ENCODE results near the gene TM9SF3.

The TM9SF3 gene

DNA sequence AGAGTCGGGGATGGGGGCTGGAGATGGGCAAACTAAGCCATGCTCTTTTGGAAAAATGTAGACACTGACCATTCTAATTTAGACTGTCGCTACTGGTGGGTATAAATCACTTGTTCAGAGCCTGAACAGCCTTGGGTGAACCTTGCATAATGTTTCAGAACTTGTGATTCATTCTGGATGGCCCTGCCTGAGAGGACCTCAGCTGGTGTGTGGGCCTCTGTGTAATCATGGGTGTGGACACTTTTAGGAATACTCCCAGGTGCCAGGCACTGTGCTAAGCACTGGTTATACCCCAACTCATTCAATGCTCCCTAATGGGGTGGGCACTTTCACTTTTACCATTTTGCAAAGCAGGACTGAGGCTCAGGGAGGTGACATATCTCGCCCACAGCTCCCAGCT is 26.8 kb upstream of the TM9SF3 start:
- peaks cover 20% of the 10 kb centered on the region for H3K4me1 Mint-ChIP-seq
- H3K9me3 Mint-ChIP-seq: no peaks in the 10 kb centered on the region
- H3K36me3 Mint-ChIP-seq (ENCODE audit: insufficient read depth): peaks cover 19% of the 10 kb centered on the region
- no peak for DNase-seq (ENCODE audit: low spot score in 2 of 2)
- H3K27ac Mint-ChIP-seq (ENCODE audit: low read depth): no peak overlapping the region
- no peaks in the 10 kb centered on the region for H3K27me3 Mint-ChIP-seq
- H3K4me3 Mint-ChIP-seq: no peak overlapping the region
- ATAC-seq (replicated peaks; ENCODE audit: extremely low read depth, poor library complexity, severe bottlenecking): no peak

DNA sequence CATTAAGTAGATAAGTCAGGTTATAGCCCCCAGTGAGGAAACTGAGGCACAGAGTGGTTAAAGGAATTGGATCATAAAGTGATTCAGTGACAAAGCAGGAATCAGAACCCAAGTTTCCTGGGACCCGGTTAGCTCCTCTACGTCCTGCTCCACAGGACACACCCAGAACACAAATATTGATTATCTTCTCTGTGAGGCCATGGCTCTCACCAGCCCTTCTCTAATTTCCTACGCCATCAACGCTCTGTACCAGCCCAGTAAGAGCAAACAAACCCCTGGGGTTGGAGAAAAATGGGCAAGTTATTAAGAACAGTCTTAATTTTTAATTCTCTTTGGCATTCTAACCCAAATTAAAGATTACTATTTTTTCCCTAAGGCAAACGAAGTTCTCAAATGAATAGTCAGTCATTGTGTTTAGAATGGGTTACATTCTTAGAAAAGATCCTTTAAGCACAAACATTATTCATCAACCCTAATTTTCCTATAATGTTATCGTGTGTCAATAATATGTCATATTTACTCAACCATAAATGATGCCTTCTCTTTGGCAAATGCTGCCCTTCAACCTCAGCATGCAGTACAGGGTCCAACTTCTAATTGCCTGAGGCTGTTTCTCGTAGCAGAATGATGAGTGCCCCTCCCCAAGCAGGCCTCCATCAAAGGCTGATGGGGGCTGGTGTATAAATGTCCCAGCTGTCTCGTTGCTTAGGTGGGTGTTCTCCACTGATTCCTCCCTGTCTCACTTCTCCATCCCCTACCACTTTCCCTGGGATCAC is 25.4 kb upstream of the TM9SF3 start:
- H3K36me3 Mint-ChIP-seq (ENCODE audit: insufficient read depth): peaks cover 17% of the 10 kb centered on the region
- no peak overlapping the region for H3K4me3 Mint-ChIP-seq
- no peak overlapping the region for H3K27ac Mint-ChIP-seq (ENCODE audit: low read depth)
- H3K27me3 Mint-ChIP-seq: no peaks in the 10 kb centered on the region
- peaks cover 20% of the 10 kb centered on the region for H3K4me1 Mint-ChIP-seq
- no peak for ATAC-seq (replicated peaks; ENCODE audit: extremely low read depth, poor library complexity, severe bottlenecking)
- no peak for DNase-seq (ENCODE audit: low spot score in 2 of 2)
- H3K9me3 Mint-ChIP-seq: no peaks in the 10 kb centered on the region

- peak; percentile 84 for ATAC-seq (replicated peaks; ENCODE audit: extremely low read depth, poor library complexity, severe bottlenecking)
- H3K27ac Mint-ChIP-seq (ENCODE audit: low read depth): peak overlapping the region; percentile 63
- H3K27me3 Mint-ChIP-seq: no peaks in the 10 kb centered on the region
Measured at GRCh38 chr10:96610817-96611216, 24.0 kb upstream of the TM9SF3 start.

DNA sequence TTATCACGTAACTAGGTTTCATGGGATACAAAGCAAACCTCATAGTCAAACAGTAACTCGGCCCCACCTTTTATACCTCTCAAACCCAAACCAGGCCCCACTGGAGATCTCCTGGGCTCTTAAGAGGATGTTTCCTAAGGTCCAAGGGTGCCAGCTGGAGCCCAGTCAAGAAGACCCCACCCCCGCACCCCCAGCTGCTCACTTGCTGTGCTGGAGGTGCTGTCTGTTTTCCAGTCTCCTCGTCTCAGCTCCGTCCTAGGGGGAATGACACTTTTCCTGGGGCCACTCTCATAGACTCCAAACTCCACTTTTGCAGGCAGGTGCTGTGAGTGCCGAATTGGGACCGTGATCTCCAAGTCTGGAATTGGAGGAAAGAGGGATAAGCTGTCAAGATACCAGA is 22.7 kb upstream of the TM9SF3 start:
- Mint-ChIP-seq H3K4me3 (no peak overlapping the region), H3K27ac (ENCODE audit: low read depth) (no peak overlapping the region), H3K4me1 (peaks cover 16% of the 10 kb centered on the region), H3K9me3 (no peaks in the 10 kb centered on the region), H3K27me3 (no peaks in the 10 kb centered on the region), H3K36me3 (ENCODE audit: insufficient read depth) (peaks cover 11% of the 10 kb centered on the region)
- DNase-seq (ENCODE audit: low spot score in 2 of 2) (no peak), ATAC-seq (replicated peaks; ENCODE audit: extremely low read depth, poor library complexity, severe bottlenecking) (no peak)

More at GRCh38 chr10:96610817-96611216, 24.0 kb upstream of the TM9SF3 start:
- Mint-ChIP-seq H3K9me3 (no peaks in the 10 kb centered on the region), H3K36me3 (ENCODE audit: insufficient read depth) (peaks cover 17% of the 10 kb centered on the region), H3K4me3 (no peak overlapping the region), H3K4me1 (peaks cover 20% of the 10 kb centered on the region)
- peak in 1 of 2 donors; percentile 22 for DNase-seq (ENCODE audit: low spot score in 2 of 2)

DNA sequence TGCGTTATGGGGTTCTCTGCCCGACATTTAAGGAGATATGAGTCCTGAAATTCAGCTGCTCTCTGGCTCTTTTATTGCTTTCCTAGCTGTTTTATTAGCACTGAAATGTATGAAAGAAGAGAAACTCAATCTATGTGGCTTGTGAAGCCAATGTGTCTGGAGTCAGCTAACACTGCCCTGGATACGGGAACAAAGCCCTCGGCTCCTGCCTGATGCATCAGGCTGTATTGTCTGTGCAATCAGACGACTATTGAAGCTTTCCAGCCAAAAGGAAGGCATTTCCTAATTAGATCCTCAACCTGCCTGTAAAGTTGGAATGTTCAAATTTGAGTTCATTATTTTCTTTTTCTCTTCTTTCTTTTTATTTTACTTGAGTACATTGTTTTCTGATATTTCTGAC is 22.0 kb upstream of the TM9SF3 start:
- H3K36me3 Mint-ChIP-seq (ENCODE audit: insufficient read depth): peaks cover 11% of the 10 kb centered on the region
- ATAC-seq (replicated peaks; ENCODE audit: extremely low read depth, poor library complexity, severe bottlenecking): no peak
- H3K4me1 Mint-ChIP-seq: peaks cover 15% of the 10 kb centered on the region
- no peak overlapping the region for H3K27ac Mint-ChIP-seq (ENCODE audit: low read depth)
- H3K9me3 Mint-ChIP-seq: no peaks in the 10 kb centered on the region
- H3K27me3 Mint-ChIP-seq: no peaks in the 10 kb centered on the region
- no peak for DNase-seq (ENCODE audit: low spot score in 2 of 2)
- no peak overlapping the region for H3K4me3 Mint-ChIP-seq

DNA sequence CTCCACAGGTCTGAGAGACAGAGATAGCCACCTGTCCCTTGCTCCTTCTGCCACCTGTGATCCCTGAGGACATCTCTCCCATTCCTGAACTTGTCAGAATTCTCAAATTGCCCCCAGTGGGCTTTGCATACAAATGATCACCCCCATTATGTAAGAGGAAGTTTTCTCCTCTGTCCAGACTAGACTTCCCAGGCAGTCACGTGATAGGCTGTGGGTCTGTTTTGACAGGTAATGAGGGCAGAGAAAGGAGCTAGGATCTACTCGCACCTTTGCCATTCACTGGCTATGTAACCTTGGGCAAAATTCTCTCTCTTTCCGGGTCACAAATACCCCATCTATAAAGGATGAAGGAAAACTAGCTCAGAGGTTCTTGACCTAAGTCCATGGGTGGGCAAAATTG is 21.4 kb upstream of the TM9SF3 start:
- no peaks in the 10 kb centered on the region for H3K9me3 Mint-ChIP-seq
- H3K27me3 Mint-ChIP-seq: no peaks in the 10 kb centered on the region
- peaks cover 15% of the 10 kb centered on the region for H3K4me1 Mint-ChIP-seq
- no peak for ATAC-seq (replicated peaks; ENCODE audit: extremely low read depth, poor library complexity, severe bottlenecking)
- peaks cover 11% of the 10 kb centered on the region for H3K36me3 Mint-ChIP-seq (ENCODE audit: insufficient read depth)
- H3K27ac Mint-ChIP-seq (ENCODE audit: low read depth): no peak overlapping the region
- no peak overlapping the region for H3K4me3 Mint-ChIP-seq
- DNase-seq (ENCODE audit: low spot score in 2 of 2): no peak

GRCh38 chr10:96606946-96607345 is 20.1 kb upstream of the TM9SF3 start:
- no peak overlapping the region for H3K27ac Mint-ChIP-seq (ENCODE audit: low read depth)
- H3K36me3 Mint-ChIP-seq (ENCODE audit: insufficient read depth): peaks cover 15% of the 10 kb centered on the region
- no peaks in the 10 kb centered on the region for H3K27me3 Mint-ChIP-seq

DNA sequence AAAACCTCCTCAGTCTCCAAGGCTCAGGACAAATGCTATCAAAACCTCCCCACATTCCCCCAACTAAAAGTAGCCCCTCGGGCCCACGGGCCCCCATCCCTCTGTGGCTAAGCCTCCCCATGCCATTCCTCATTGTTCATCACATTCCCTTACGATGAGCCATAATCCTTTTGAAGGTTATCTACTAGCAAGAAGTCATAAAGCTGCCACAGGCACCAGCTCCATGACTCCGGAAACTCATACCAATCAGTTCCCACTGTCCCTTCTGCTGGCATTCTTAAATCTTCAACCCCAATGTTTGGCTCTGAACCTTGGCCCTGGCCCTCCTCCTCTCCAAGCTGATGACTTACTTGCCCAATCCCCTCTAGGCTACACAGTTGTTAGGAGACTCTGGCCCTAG is 19.4 kb upstream of the TM9SF3 start:
- DNase-seq (ENCODE audit: low spot score in 2 of 2): no peak
- no peak for ATAC-seq (replicated peaks; ENCODE audit: extremely low read depth, poor library complexity, severe bottlenecking)
- H3K36me3 Mint-ChIP-seq (ENCODE audit: insufficient read depth): peaks cover 14% of the 10 kb centered on the region
- no peak overlapping the region for H3K4me3 Mint-ChIP-seq
- H3K9me3 Mint-ChIP-seq: no peaks in the 10 kb centered on the region
- H3K27me3 Mint-ChIP-seq: no peaks in the 10 kb centered on the region
- H3K27ac Mint-ChIP-seq (ENCODE audit: low read depth): no peak overlapping the region
- peaks cover 15% of the 10 kb centered on the region for H3K4me1 Mint-ChIP-seq

More at GRCh38 chr10:96606946-96607345, 20.1 kb upstream of the TM9SF3 start:
- Mint-ChIP-seq H3K4me1 (peaks cover 15% of the 10 kb centered on the region), H3K9me3 (no peaks in the 10 kb centered on the region), H3K4me3 (no peak overlapping the region)
- no peak for ATAC-seq (replicated peaks; ENCODE audit: extremely low read depth, poor library complexity, severe bottlenecking)
- DNase-seq (ENCODE audit: low spot score in 2 of 2): no peak

DNA sequence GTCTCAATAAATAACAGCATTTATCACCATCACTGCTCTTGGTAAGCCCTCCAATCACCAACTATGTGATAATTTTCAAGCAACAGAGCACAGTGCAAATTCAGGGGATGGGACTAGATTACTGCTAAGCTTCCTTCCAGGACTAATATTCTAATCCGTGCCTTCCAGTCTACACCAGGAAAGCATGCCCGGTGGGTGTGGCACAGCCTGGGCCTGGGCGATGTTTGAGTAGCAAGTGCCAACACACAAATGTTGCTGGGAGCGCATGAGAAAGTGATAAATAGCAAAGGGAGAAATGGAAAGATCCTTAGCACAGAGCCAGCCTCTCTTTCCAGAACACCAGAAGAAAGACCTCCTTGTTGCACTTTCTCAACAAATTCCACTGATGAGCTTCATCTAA is 13.5 kb upstream of the TM9SF3 start:
- Mint-ChIP-seq H3K27me3 (no peaks in the 10 kb centered on the region), H3K9me3 (no peaks in the 10 kb centered on the region)
- ATAC-seq (replicated peaks; ENCODE audit: extremely low read depth, poor library complexity, severe bottlenecking): no peak

GRCh38 chr10:96598846-96599245 is 12.0 kb upstream of the TM9SF3 start:
- Mint-ChIP-seq H3K9me3 (no peaks in the 10 kb centered on the region), H3K4me3 (no peak overlapping the region), H3K27me3 (no peaks in the 10 kb centered on the region), H3K4me1 (no peaks in the 10 kb centered on the region), H3K36me3 (ENCODE audit: insufficient read depth) (peaks cover 14% of the 10 kb centered on the region), H3K27ac (ENCODE audit: low read depth) (no peak overlapping the region)
- ATAC-seq (replicated peaks; ENCODE audit: extremely low read depth, poor library complexity, severe bottlenecking): no peak
- no peak for DNase-seq (ENCODE audit: low spot score in 2 of 2)

More for the DNA sequence above, 13.5 kb upstream of the TM9SF3 start:
- no peak for DNase-seq (ENCODE audit: low spot score in 2 of 2)
- H3K4me3 Mint-ChIP-seq: no peak overlapping the region
- no peak overlapping the region for H3K27ac Mint-ChIP-seq (ENCODE audit: low read depth)
- H3K36me3 Mint-ChIP-seq (ENCODE audit: insufficient read depth): peaks cover 14% of the 10 kb centered on the region
- no peaks in the 10 kb centered on the region for H3K4me1 Mint-ChIP-seq

DNA sequence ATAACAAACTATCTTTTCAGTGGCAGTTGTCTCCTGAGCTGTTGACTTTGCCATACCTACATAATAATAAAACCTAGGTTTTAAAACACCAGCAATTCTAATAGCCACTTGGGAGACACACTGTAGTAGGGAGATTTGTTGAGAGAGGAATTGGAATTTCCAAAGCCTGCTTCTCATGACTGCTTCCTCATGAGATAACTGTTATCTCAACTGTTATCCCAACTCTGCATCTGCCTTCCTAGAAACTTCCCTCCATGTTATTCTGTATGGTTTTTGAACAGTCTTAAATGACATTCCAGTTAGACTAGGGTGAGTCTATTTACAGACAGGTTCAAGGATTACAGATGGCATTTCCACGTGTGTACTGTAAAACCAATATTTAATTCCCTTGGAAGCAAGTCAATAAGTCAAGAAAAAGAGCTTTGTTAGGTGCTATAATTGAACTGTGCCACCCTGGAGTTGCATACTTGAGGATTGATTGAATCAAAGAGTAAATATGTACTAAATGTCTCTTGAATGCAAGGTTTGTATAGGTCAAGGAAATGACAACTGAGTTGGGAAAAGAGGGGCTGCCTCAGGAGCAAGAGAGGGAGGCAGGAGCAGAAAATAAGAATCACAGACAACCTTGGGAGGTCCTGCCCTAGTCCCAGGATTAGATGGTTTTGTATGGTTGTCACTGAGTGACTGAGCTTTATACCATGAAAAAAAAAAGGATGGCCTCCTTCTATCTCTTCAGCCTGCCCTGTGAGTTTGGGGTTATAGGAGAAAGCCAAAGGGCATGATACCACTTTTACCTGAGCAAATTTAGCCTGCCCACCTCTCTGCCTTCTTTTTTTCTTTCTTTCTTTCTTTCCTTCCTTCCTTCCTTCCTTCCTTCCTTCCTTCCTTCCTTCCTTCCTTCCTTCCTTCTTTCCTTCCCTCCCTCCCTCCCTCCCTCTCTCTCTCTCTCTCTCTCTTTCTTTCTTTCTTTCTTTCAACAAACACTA is 9.9 kb upstream of the TM9SF3 start:
- Mint-ChIP-seq H3K4me3 (no peak overlapping the region), H3K36me3 (ENCODE audit: insufficient read depth) (peaks cover 8% of the 10 kb centered on the region), H3K9me3 (no peaks in the 10 kb centered on the region), H3K27ac (ENCODE audit: low read depth) (peak overlapping the region; percentile 44), H3K4me1 (peaks cover 1% of the 10 kb centered on the region), H3K27me3 (no peaks in the 10 kb centered on the region)
- no peak for DNase-seq (ENCODE audit: low spot score in 2 of 2)
- no peak for ATAC-seq (replicated peaks; ENCODE audit: extremely low read depth, poor library complexity, severe bottlenecking)

DNA sequence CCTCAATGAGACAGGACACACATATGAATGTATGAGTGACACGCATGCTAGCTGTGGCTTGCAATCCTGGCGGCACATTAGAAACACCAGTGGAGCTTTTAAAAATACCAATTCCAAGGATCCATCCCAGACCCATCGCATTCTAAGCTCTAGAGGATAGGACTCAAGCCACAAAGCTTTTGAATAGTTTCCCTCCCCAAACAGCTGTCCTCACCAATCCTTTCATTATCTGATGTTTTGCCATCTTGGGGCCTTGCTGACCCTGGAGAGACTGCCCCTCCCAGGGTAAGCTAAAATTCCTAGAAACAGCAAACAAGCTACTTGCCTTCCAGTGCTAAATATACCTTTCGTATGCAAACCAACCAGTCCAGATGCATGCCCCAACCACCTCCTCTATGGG is 8.9 kb upstream of the TM9SF3 start:
- Mint-ChIP-seq H3K36me3 (ENCODE audit: insufficient read depth) (peaks cover 8% of the 10 kb centered on the region), H3K27ac (ENCODE audit: low read depth) (peak overlapping the region; percentile 44)

More for the DNA sequence above, 8.9 kb upstream of the TM9SF3 start:
- H3K4me3 Mint-ChIP-seq: no peak overlapping the region
- H3K4me1 Mint-ChIP-seq: peaks cover 5% of the 10 kb centered on the region
- no peaks in the 10 kb centered on the region for H3K27me3 Mint-ChIP-seq
- no peak for ATAC-seq (replicated peaks; ENCODE audit: extremely low read depth, poor library complexity, severe bottlenecking)
- H3K9me3 Mint-ChIP-seq: no peaks in the 10 kb centered on the region
- DNase-seq (ENCODE audit: low spot score in 2 of 2): no peak

Measured in central memory CD8-positive, alpha-beta T cell (primary cell).